B cell (primary cell): ENCODE results near the gene VKORC1L1. TPM values are rescaled to one million over a fixed set of nuclear protein-coding genes. Genes with fewer than 3 reads are reported as not detected.
"Not testable (repeated sequence)": the region's sequence is repeated elsewhere in the genome, so short reads cannot be mapped to it uniquely, and the experiment has no call there.

Experiments
- ATAC-seq: fragments of 200-7000 bp; cut with Tn5 transposase; one replicate; pipeline ENCODE4 v1.10.0; 2021; ENCODE audit warnings: low read depth, mild to moderate bottlenecking, moderate number of reproducible peaks, moderate library complexity
- CTCF ChIA-PET: fragments of 350-600 bp; sonication (Branson Sonifier 250); formaldehyde crosslinking; loops from one replicate; lab custom pipeline; 2021; ENCODE audit warnings: antibody characterized with exemption, inconsistent platforms; lab: Charles Lee
- POLR2A ChIA-PET: fragments of 350-600 bp; sonication (Branson Sonifier 250); formaldehyde crosslinking; loops from one replicate; lab custom pipeline; 2021; ENCODE audit warnings: antibody characterized with exemption; lab: Charles Lee
- DNase-seq: peaks from one replicate; pipeline ENCODE4 v3.0.0; 2013
- H2AFZ ChIP-seq: 2 replicates; pipeline ENCODE4 v1.6.1; 2012; ENCODE audit warnings: mild to moderate bottlenecking, low read depth, low read length; ENCODE audit not compliant: insufficient read depth, poor library complexity, severe bottlenecking
- H3K27ac ChIP-seq, 2 donors: 1 replicate in 1 of 2; 2 replicates in 1 of 2; pipeline ENCODE4 v1.5.1; 2012 to 2013; ENCODE audit warnings: low read length in 2 of 2, mild to moderate bottlenecking in 2 of 2, moderate library complexity in 1 of 2
- H3K27me3 ChIP-seq, 4 experiments: fragments of 200-600 bp in 1 of 4; sonication (generic) in 1 of 4; replicated peaks in 1 of 4; 1 replicate in 2 of 4; 2 replicates in 2 of 4; pipeline versions ENCODE4 v1.6.1 to v1.7.0; 2013 to 2016; ENCODE audit warnings: low read length in 3 of 4, mild to moderate bottlenecking in 2 of 4, mixed read lengths in 1 of 4, moderate library complexity in 1 of 4; ENCODE audit not compliant: insufficient read depth in 4 of 4, control insufficient read depth in 3 of 4; ENCODE audit errors: control extremely low read depth in 1 of 4
- H3K36me3 ChIP-seq, 2 experiments: replicated peaks in 1 of 2; 1 replicate in 1 of 2; 2 replicates in 1 of 2; pipeline versions ENCODE4 v1.6.1 to v1.7.1; 2013; ENCODE audit warnings: low read length in 1 of 2; ENCODE audit not compliant: insufficient read depth in 2 of 2, control insufficient read depth in 1 of 2; ENCODE audit errors: control extremely low read depth in 1 of 2, extremely low read depth in 1 of 2
- H3K4me1 ChIP-seq, 2 donors: fragments of 200-600 bp in 1 of 2; sonication (generic) in 1 of 2; 1 replicate in 1 of 2; 2 replicates in 1 of 2; pipeline versions ENCODE4 v1.5.1 to v1.6.1; 2013 to 2017; ENCODE audit warnings: low read length in 2 of 2; ENCODE audit not compliant: control insufficient read depth in 2 of 2, insufficient read depth in 2 of 2
- H3K4me2 ChIP-seq: replicated peaks from 2 replicates; pipeline ENCODE3; 2012; ENCODE audit warnings: mild to moderate bottlenecking, low read depth, low read length; ENCODE audit not compliant: poor library complexity, severe bottlenecking
- H3K4me3 ChIP-seq, 5 experiments: fragments of 200-600 bp in 1 of 5; sonication (generic) in 1 of 5; 1 replicate in 3 of 5; 2 replicates in 2 of 5; pipeline versions ENCODE4 v1.5.1 to v1.7.0; 2011 to 2016; ENCODE audit warnings: low read length in 4 of 5, mild to moderate bottlenecking in 4 of 5, low read depth in 2 of 5, control low read depth in 1 of 5, moderate library complexity in 1 of 5; ENCODE audit not compliant: insufficient read depth in 1 of 5; ENCODE audit errors: control extremely low read depth in 1 of 5, extremely low read depth in 1 of 5
- H3K79me2 ChIP-seq: fragments of 200-600 bp; sonication (generic); one replicate; pipeline ENCODE4 v1.6.0; 2016; ENCODE audit warnings: low read length; ENCODE audit not compliant: control insufficient read depth, insufficient read depth
- H3K9ac ChIP-seq: fragments of 200-600 bp; sonication (generic); 2 replicates; pipeline ENCODE4 v1.6.1; 2017; ENCODE audit warnings: mild to moderate bottlenecking, low read length, moderate library complexity
- H3K9me3 ChIP-seq, 3 donors: one replicate each; pipeline versions ENCODE4 v1.6.1 to v1.7.1; 2013; ENCODE audit warnings: low read length in 2 of 3; ENCODE audit not compliant: control insufficient read depth in 2 of 3, insufficient read depth in 1 of 3; ENCODE audit errors: control extremely low read depth in 1 of 3
- H4K20me1 ChIP-seq: 2 replicates; pipeline ENCODE4 v1.6.0; 2012; ENCODE audit warnings: mild to moderate bottlenecking, low read length; ENCODE audit not compliant: insufficient read depth, control insufficient read depth, poor library complexity, severe bottlenecking
- H3K27ac Mint-ChIP-seq: one replicate; pipeline ENCODE4 v1.8.0; 2021; ENCODE audit warnings: mixed read lengths
- H3K27me3 Mint-ChIP-seq: one replicate; pipeline ENCODE4 v1.8.0; 2021; ENCODE audit warnings: mixed read lengths
- H3K4me1 Mint-ChIP-seq: one replicate; pipeline ENCODE4 v1.8.0; 2021; ENCODE audit warnings: mixed read lengths
- H3K4me3 Mint-ChIP-seq: one replicate; pipeline ENCODE4 v1.8.0; 2021; ENCODE audit warnings: mixed read lengths
- H3K9me3 Mint-ChIP-seq: one replicate; pipeline ENCODE4 v1.8.0; 2022; ENCODE audit warnings: mixed read lengths; ENCODE audit not compliant: insufficient read depth
- EZH2 ChIP-seq: IDR thresholded peaks from 2 replicates; pipeline ENCODE4 v1.6.1; 2012; ENCODE audit warnings: borderline replicate concordance, low read depth, mild to moderate bottlenecking, moderate library complexity, low read length; ENCODE audit not compliant: insufficient read depth, poor library complexity, severe bottlenecking
- WGBS: methylation state at CpG from one replicate; pipeline ENCODE4 v1.1.5; 2013; ENCODE audit warnings: missing lambda C conversion rate; ENCODE audit not compliant: insufficient coverage; 5-methylcytosine and 5-hydroxymethylcytosine counted together
- intact Hi-C: fragments of 100-400 bp; cut with micrococcal nuclease; formaldehyde crosslinking; loops from one replicate; pipeline ENCODE4 v1.10.0; 2022
- polyA plus RNA-seq: library from polyadenylated mRNA; depleted of rRNA; stranded (reverse); fragments of >200 nt; gene quantifications from 2 replicates; pipeline ENCODE4 v1.2.3, GENCODE V29; 2012
- small RNA-seq: library from RNA; depleted of rRNA; stranded (forward); fragments of <200 nt; gene quantifications from one replicate; pipeline ENCODE3, GENCODE V24; 2012; ENCODE audit warnings: low replicate concordance, low read depth; ENCODE audit not compliant: insufficient read length
- total RNA-seq, 2 donors: library from RNA; stranded (reverse); fragments of 120-200 nt in 1 of 2; gene quantifications; 1 replicate in 1 of 2; 2 replicates in 1 of 2; pipeline versions ENCODE4 v1.2.3 to v1.2.4, GENCODE V29; 2013 to 2022
- TF ChIP-seq, protein P1 (sequence below): fragments of 200-600 bp; IDR thresholded peaks from one replicate; pipeline ENCODE4 v1.8.0; 2022; ENCODE audit warnings: antibody characterized with exemption, mild to moderate bottlenecking

The VKORC1L1 gene
- total and polyA plus RNA-seq, 2 donors (not counting 1 experiment from before 2014, with no cell fraction given): 2.2 to 8.1 TPM

GRCh38 chr7:66005115-66005671 lies 132.3 kb downstream of the VKORC1L1 start:
- H4K20me1 ChIP-seq, H3K4me1 Mint-ChIP-seq, H3K27me3 ChIP-seq, H2AFZ ChIP-seq, H3K4me1 ChIP-seq, H3K4me2 ChIP-seq, H3K4me3 ChIP-seq, H3K27ac Mint-ChIP-seq, H3K9ac ChIP-seq, CTCF ChIA-PET, intact Hi-C loops, H3K9me3 Mint-ChIP-seq, ATAC-seq, H3K79me2 ChIP-seq, H3K27me3 Mint-ChIP-seq, H3K9me3 ChIP-seq, H3K4me3 Mint-ChIP-seq, H3K36me3 ChIP-seq, H3K27ac ChIP-seq, DNase-seq, POLR2A ChIA-PET: not testable (repeated sequence)
- 88% methylated on average over 4 of the region's 8 CpGs for WGBS

GRCh38 chr7:66007232-66007631 lies 134.4 kb downstream of the VKORC1L1 start:
- no peaks in the 10 kb centered on the region for H3K36me3 ChIP-seq
- no peaks in the 10 kb centered on the region for H3K79me2 ChIP-seq
- no peak overlapping the region for H3K4me3 Mint-ChIP-seq
- H3K4me1 ChIP-seq: no peaks in the 10 kb centered on the region
- intact Hi-C loops: no loop called here
- no peak overlapping the region for H3K4me3 ChIP-seq
- H3K9me3 ChIP-seq: no peaks in the 10 kb centered on the region
- DNase-seq (no peak), ATAC-seq (no peak)
- ChIA-PET CTCF (no interaction called here), POLR2A (no interaction called here)
- H3K27ac ChIP-seq: no peak overlapping the region
- H3K27ac Mint-ChIP-seq: no peak overlapping the region
- H2AFZ ChIP-seq: no peak overlapping the region
- no peaks in the 10 kb centered on the region for H4K20me1 ChIP-seq
- H3K27me3 Mint-ChIP-seq: no peaks in the 10 kb centered on the region
- H3K27me3 ChIP-seq: peaks cover 0 to 4% (median 0%) of the 10 kb centered on the region in 4 experiments
- H3K9me3 Mint-ChIP-seq: no peaks in the 10 kb centered on the region
- 83% methylated on average over 2 of the region's 6 CpGs for WGBS
- TF ChIP-seq EZH2: no peak
- TF ChIP-seq, protein P1, sequence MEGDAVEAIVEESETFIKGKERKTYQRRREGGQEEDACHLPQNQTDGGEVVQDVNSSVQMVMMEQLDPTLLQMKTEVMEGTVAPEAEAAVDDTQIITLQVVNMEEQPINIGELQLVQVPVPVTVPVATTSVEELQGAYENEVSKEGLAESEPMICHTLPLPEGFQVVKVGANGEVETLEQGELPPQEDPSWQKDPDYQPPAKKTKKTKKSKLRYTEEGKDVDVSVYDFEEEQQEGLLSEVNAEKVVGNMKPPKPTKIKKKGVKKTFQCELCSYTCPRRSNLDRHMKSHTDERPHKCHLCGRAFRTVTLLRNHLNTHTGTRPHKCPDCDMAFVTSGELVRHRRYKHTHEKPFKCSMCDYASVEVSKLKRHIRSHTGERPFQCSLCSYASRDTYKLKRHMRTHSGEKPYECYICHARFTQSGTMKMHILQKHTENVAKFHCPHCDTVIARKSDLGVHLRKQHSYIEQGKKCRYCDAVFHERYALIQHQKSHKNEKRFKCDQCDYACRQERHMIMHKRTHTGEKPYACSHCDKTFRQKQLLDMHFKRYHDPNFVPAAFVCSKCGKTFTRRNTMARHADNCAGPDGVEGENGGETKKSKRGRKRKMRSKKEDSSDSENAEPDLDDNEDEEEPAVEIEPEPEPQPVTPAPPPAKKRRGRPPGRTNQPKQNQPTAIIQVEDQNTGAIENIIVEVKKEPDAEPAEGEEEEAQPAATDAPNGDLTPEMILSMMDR: no peak
- H3K4me1 Mint-ChIP-seq: no peaks in the 10 kb centered on the region
- no peak overlapping the region for H3K9ac ChIP-seq
- no peak overlapping the region for H3K4me2 ChIP-seq

Small RNA genes lying within 50 kb of the gene (small RNA-seq; reads per million reads assigned to genes)
- gene AC073261.1 (not detected), gene RNU6-973P (not detected)

Other genes with a start within 250 kb of the VKORC1L1 start
- 65.4 and 66.4 TPM in 2 replicates for gene GUSB, start 109.1 kb downstream of the VKORC1L1 start, total RNA-seq
- 79.5 and 91.4 TPM in 2 replicates for gene GUSB, start 109.1 kb downstream of the VKORC1L1 start, polyA plus RNA-seq
- 48.7 and 48.8 TPM in 2 replicates for gene ASL, start 202.7 kb downstream of the VKORC1L1 start, total RNA-seq
- gene ASL, start 202.7 kb downstream of the VKORC1L1 start, polyA plus RNA-seq: 38.0 and 39.7 TPM in 2 replicates
- 37.0 and 39.6 TPM in 2 replicates for gene CRCP, start 241.8 kb downstream of the VKORC1L1 start, total RNA-seq
- gene CRCP, start 241.8 kb downstream of the VKORC1L1 start, polyA plus RNA-seq: 20.8 and 26.5 TPM in 2 replicates